Measurements from ENCODE around the gene CNGA1.

The CNGA1 gene

DNA sequence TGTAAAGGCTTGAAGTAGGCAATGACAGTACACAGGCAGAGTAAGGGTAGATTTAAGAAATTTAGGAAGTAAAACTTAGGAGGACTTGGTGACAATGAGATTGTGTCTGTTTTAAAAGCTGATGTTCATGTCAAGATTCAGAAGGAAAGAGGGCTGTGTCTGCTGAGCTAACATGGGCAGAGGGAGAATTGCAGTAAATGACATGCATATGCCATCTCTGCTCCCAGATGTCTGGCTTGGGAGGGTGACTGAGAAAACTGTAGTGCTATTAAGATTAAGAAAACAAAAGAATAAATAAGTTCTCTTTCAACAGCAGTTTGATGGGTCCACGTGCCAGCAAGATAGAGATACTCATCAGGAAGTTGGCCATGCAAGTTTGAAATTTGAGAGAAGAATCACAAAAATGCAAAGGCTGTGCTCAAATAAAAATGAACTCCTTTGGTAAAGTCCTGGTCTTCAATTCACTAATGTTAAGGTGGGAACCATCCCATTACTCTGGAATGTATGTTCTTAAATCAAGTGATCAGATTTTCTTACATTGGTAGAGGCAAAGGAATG is 109.3 kb downstream of the CNGA1 start:
- Histone ChIP-seq H3K4me3 (ENCODE audit: low read length) (no peak overlapping the region), H3K4me1 (ENCODE audit: insufficient read depth, low read length) (no peaks in the 10 kb centered on the region), H3K9me3 (ENCODE audit: low read length) (no peaks in the 10 kb centered on the region), H3K27me3 (ENCODE audit: insufficient read depth, low read length) (no peaks in the 10 kb centered on the region), H3K36me3 (ENCODE audit: insufficient read depth, low read length) (peaks cover 23% of the 10 kb centered on the region), H2AFZ (ENCODE audit: low read depth, low read length) (no peak overlapping the region)

DNA sequence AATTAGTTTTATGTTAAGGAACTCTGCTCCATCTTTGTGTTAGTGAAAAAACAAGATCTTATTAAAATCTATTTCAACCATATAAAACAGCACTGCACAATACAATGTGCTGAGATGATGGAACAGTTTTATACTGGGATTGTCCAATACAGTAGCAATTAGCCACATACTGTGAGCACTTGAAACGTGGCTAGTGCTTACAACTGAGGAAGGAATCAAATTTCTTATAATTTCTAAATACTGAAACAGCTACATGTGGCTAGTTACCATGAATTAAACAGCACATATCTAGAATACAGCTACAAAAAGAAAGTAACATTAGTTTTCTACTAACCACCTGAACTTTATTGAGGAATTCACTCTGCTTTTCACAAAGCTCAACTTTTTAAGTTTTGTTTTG is 116.8 kb downstream of the CNGA1 start:
- Histone ChIP-seq H3K27me3 (ENCODE audit: insufficient read depth, low read length) (no peaks in the 10 kb centered on the region), H2AFZ (ENCODE audit: low read depth, low read length) (no peak overlapping the region), H3K36me3 (ENCODE audit: insufficient read depth, low read length) (peaks cover 43% of the 10 kb centered on the region), H3K4me1 (ENCODE audit: insufficient read depth, low read length) (no peaks in the 10 kb centered on the region), H3K9me3 (ENCODE audit: low read length) (no peaks in the 10 kb centered on the region), H3K4me3 (ENCODE audit: low read length) (no peak overlapping the region)

DNA sequence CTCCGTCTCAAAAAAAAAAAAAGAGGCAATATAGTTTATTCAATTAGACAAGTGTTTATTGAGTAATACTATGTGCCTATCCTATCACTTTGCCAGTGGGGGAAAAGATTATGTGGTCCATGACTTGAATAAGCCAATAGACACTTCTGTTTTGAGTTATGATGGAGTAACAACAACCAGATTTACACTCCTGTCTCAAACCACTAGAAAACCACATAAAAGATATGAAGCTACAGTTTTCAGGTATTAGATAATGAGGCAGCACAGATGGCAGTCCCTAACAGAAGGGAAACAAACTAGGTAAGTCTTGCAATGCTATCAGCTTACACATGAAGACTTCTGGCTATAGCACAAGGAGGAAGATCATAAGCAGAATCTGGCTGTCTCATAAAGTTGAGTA is 124.6 kb downstream of the CNGA1 start:
- Histone ChIP-seq H3K9me3 (ENCODE audit: low read length) (no peaks in the 10 kb centered on the region), H2AFZ (ENCODE audit: low read depth, low read length) (no peak overlapping the region), H3K36me3 (ENCODE audit: insufficient read depth, low read length) (peaks cover 57% of the 10 kb centered on the region), H3K27me3 (ENCODE audit: insufficient read depth, low read length) (no peaks in the 10 kb centered on the region), H3K4me1 (ENCODE audit: insufficient read depth, low read length) (no peaks in the 10 kb centered on the region), H3K4me3 (ENCODE audit: low read length) (no peak overlapping the region)
